ENCODE measurements around the gene ROR2.
A peak's percentile ranks its signal among the peaks of the same experiment; 100 is the strongest.

The ROR2 gene

DNA sequence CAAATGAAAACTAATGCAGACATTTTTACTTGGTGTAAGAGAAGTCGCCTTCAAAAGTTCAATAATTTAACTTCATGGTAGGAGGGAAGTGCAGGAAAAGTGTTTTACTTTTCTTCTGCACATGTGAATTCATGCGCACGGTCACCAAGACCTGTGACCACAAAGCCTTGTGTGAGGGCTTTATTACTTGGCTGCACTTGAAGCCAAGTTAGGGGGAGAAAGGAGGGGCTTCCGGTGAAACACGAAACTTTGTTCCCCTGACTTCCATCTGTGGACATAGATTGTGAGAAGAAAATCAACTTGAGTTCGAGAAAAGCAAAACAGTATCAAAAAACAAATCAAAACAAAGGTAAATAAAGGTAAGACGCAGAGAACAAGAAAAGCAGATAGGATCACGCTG is 239.9 kb downstream of the ROR2 start:
- no peak for DNase-seq

- DNase-seq, result no peak
These were observed 244.6 kb downstream of the ROR2 start for GRCh38 chr9:91705386-91705785.

- DNase-seq, result no peak
These were observed 249.6 kb downstream of the ROR2 start for GRCh38 chr9:91700475-91700874.

DNA sequence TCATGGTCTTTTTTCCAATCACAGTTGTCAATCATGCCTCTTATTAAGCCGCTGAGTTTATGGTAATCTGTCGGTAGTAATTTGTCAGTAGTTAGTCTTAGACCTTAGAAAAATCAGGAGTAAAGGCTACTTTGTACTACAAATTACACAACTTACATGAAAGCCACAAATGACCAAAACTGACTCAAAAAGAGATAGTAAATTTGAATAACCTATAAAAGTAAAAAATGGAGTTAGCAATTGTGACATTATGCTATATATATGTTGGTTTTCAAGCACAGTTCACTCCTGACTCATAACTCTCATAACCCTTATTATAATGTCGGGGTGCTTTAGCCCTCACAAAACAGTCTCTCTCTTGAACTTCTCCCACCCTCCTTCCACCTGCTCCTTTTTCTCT is 251.8 kb downstream of the ROR2 start:
- no peak for DNase-seq

DNA sequence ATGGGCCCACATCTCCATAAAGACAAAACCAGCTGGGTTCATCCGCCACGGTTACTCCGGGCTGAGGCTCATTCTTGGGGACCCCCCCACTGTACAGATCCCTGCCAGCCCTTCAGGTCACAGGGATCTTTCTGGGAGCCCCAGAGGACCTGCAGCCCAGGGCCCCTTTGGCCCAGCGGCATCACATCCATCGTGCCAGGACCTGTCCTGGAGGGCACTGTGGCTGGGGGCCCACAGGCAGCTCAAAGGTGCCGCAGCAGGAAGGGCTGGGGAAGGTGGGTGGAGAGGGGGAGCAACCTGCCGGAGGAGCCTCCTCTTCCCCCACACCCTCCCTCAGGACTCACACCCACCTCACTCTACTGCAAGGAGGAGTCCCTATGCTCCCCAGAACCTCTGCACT is 252.8 kb downstream of the ROR2 start:
- DNase-seq, result no peak

DNA sequence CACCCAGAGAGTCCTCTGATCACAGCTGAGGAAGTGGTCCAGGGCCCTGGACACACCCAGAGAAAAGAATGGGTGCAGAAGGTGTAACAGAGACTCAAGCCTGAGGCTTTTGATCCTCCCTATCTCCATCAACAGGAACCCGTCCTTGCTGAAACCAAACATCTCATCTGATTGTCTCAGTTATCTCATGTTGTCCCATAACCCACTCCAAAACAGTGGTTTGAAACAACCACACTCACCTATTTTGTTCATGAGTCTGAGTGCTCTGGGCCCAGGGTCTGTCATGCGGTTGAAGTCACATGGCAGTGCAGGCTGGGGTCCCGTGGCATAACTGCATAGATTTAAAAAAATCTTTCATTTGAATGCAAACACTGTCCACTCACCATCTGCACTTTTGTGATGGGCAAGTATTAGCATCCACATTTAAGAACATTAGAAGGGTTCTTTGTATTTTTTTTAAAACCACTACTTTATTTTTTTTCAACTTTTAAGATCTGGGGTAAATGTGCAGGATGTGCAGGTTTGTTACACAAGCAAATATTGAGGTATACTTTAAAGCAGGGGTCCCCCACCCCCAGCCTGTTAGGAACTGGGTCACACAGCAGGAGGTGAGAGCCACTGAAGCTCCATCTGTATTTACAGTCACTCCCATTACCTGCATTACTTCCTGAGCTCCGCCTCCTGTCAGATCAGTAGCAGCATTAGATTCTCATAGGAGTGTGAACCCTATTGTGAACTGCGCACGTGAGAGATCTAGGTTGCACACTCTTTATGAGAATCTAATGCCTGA is 255.8 kb downstream of the ROR2 start:
- DNase-seq, result no peak

- DNase-seq, result no peak
These were observed 256.8 kb downstream of the ROR2 start for GRCh38 chr9:91693226-91693625.

DNA sequence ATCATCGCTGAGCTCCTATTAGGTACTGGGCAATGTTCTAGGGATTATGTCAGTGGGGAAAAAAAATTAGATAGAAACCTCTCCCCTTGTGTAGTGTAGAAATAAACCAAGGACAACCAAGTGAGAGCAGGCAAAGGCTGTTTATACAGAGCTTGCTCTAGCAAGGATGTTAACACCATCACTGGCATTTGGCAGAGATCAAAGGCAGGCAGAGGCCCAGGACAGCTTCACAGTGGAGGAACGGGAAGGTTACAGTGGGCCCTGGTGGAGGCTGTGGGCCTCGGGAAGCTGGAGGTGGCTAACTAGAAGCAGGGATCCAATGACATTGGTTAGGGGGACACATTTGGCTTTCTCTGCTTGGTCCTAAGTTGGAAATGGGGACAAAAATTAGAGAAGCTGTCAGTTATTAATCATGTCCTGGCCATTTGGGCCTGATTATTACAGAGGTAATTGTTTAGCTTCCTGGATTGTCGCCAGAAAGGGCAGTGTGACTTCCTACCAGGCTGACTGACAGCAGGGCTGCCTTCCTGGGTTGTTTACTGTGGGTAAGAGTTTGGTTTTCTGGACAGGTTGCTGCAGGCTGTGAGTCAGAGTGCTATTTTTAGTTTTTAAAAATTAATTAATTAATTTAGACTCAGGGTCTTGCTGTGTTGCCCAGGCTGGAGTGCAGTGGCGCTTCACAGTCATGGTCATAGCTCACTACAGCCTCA is 259.3 kb downstream of the ROR2 start:
- no peak for DNase-seq

DNA sequence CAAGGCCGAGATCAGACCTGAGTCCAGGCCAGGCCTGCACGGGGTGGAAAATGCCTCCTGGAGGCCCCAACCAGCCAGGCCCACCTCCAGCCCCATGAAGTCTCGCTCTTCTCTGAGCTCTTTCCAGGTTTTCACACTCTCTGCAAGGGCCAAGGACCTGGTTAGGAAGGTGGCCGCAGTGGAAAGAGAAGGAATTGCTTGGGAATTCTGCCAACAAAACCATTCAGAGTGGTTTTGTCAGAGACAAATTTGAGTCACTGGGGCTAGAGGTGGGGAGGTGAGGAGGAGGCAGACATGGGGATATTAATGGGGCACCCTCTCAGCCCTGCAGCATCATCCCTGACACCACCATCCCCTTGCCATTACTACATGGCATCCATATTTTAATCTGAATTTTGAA is 261.0 kb downstream of the ROR2 start:
- DNase-seq, result no peak

DNA sequence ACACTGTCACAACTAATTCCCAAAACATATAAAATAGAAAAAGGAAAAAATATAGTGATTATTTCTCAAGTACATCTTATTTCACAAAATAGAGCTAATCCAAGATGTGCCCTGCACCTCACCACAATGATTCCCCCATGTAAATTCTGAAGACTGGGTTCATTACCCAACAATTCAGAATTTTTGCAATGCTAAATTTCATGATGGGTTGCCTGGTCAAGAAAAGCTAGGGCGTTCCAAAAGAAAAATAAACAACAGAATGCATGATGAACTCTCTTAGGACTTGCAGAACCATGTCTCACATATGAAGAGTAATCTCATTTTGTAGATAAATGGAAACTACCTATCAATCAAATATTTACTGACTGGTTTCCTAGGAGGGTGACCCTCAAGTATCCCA is 266.8 kb downstream of the ROR2 start:
- no peak for DNase-seq

- peak; percentile 35 for DNase-seq
These were observed 267.2 kb downstream of the ROR2 start for GRCh38 chr9:91682806-91683205.

GRCh38 chr9:91681461-91682305 is 268.3 kb downstream of the ROR2 start:
- no peak for DNase-seq

GRCh38 chr9:91680998-91681397 is 269.0 kb downstream of the ROR2 start:
- no peak for DNase-seq

- no peak for DNase-seq
These were observed 269.9 kb downstream of the ROR2 start for GRCh38 chr9:91680106-91680505.

DNA sequence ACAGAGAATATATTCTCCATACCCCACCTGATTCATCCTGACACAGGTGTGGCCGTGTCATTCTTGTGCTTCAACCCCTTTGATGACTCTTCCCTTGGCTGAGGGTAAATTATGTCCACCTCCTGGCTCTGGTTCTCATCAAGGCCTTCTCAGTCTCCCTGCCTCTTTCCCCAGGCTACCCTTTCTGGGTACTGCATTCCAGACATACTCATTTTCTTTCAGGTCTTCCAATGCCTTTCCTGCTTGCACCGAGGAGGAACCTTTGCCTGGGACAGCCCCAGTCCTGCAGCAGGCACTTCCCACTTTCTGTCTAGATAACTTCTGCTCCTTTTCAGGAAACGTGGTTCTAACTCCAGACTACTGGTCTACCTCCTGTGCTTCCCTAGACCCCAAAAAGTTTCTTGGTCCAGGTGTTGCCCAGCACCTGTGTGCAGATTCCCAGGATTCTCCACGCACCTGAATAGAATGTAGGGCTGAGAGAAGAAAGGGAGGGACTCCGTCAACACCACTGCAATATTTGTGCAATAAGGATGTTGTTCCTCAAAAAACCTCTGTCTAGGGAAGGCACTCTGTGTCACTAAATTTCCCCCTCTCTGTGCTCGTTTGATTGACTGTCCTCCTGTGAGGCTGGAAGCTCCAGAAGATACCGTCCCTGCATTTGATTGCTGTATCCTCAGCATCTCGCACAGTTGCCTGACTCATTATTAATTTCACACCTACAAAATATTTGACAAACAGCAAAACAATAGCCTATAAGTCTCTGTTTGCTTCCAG is 271.0 kb downstream of the ROR2 start:
- no peak for DNase-seq

DNA sequence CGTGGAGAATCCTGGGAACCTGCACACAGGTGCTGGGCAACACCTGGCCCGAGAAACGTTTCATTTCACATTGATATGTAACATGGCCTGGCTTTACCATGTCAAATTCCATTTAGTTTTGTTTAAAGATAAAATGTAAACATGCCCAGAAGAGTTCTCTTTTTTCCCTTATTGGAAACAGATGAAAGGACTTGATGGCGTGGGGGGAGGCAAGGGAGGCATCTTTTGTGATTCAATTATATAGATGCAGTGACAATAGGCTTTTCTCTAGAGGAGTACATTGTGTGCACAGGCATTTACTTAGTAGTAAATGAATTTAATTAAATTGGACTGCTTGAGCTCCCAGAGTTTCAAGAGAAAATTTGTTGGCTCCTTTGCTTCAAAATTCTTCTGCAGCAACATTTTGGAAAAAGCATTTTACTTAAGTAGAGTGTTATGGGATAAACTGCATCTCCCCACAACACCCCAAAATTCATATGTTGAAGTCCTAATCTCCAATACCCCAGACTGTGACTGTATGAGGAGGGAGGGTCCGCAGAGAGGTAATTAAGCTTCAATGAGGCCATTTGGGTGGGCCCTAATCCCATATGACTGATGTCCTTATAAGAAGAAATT is 272.1 kb downstream of the ROR2 start:
- no peak for DNase-seq

- no peak for DNase-seq
These were observed 272.7 kb downstream of the ROR2 start for GRCh38 chr9:91677331-91677730.

- no peak for DNase-seq
These were observed 274.0 kb downstream of the ROR2 start for GRCh38 chr9:91676046-91676445.

- no peak for DNase-seq
These were observed 285.4 kb downstream of the ROR2 start for GRCh38 chr9:91664663-91665062.

GRCh38 chr9:91663858-91664257 is 286.2 kb downstream of the ROR2 start:
- no peak for DNase-seq

DNA sequence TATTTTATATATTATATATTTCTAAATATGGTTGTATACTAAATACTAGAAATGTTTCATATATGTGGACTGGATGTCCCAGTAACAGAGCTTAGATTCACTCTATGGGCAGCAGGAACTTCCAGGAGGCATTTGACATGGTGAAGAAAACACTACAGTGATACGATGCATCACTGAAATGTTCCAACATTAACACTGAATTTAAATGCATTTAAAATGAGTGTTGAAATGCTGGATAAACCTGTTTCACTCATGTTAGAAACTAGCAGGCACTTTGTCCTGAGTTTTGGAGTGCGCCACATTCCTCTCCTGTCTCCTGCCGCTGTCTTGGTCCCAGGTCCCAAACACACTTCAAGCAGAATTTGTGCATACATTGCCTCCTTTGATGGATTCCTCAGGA is 288.6 kb downstream of the ROR2 start:
- no peak for DNase-seq

- DNase-seq, result no peak
These were observed 289.5 kb downstream of the ROR2 start for GRCh38 chr9:91660521-91660920.
